GM23338 (cell line): ENCODE data around the gene ARHGEF10L. TPM values are rescaled to one million over a fixed set of nuclear protein-coding genes. Genes with fewer than 3 reads are reported as not detected.

Experiments used
- CTCF ChIP-seq, 2 experiments: fragments of 200-600 bp in 1 of 2; sonication (generic) in 1 of 2; conservative IDR thresholded peaks; 2 replicates each; pipeline versions ENCODE4 v1.5.1 to v1.6.1; 2016 to 2017; ENCODE audit warnings: antibody characterized with exemption in 2 of 2, low read depth in 2 of 2, mild to moderate bottlenecking in 2 of 2, moderate library complexity in 1 of 2
- ETS1 ChIP-seq: IDR thresholded peaks from 2 replicates; pipeline ENCODE4 v1.6.1; 2016; ENCODE audit warnings: antibody characterized with exemption
- ZNF462 ChIP-seq: fragments of 250-450 bp; sonication (Bioruptor Pico); IDR thresholded peaks from 2 replicates; pipeline ENCODE4 v1.5.0; 2020; ENCODE audit warnings: mild to moderate bottlenecking, moderate library complexity
- polyA plus RNA-seq: library from polyadenylated mRNA; unstranded; fragments of >200 nt; fragmentation: Nextera tagmentation; extraction: Ambion mirVana; gene quantifications from 2 replicates; pipeline ENCODE4 v1.2.1, GENCODE V29; 2016
- total RNA-seq: library from RNA; depleted of rRNA; stranded (reverse); fragments of >200 nt; shearing (Covaris generic); gene quantifications from 2 replicates; pipeline ENCODE4 v1.2.3, GENCODE V29; 2014

The ARHGEF10L gene
- total and polyA plus RNA-seq, 2 experiments from 2014 or later, result 12.1 to 46.8 TPM

- TF ChIP-seq ZNF462 (CRISPR knock-in tag) (no peak), ETS1 (no peak), CTCF (conservative IDR thresholded peaks at IDR 0.05; ENCODE audit: low read depth in 2 of 2) (no peak)
These were observed 78.5 kb downstream of the ARHGEF10L start (continued) for GRCh38 chr1:17617787-17618557.
